ENCODE results near the gene SLFNL1.

SLFNL1 gene

GRCh38 chr1:40986956-40987355 lies 34.6 kb downstream of the SLFNL1 start:
- DNase-seq: no peak

GRCh38 chr1:40986328-40986783 lies 35.2 kb downstream of the SLFNL1 start:
- peak in 1 of 51 donors; percentile 8 for DNase-seq

- DNase-seq: no peak
Measured at GRCh38 chr1:40985875-40986274, 35.6 kb downstream of the SLFNL1 start.

- DNase-seq: no peak
Measured at GRCh38 chr1:40985161-40985560, 36.4 kb downstream of the SLFNL1 start.

GRCh38 chr1:40984531-40984930 lies 37.0 kb downstream of the SLFNL1 start:
- no peak for DNase-seq

- peak in 1 of 51 donors; percentile 15 for DNase-seq
Measured at GRCh38 chr1:40984066-40984465, 37.5 kb downstream of the SLFNL1 start.

GRCh38 chr1:40983286-40983685 lies 38.2 kb downstream of the SLFNL1 start:
- DNase-seq: no peak

GRCh38 chr1:40982721-40983120 lies 38.8 kb downstream of the SLFNL1 start:
- no peak for DNase-seq

GRCh38 chr1:40981691-40982448 lies 39.7 kb downstream of the SLFNL1 start:
- no peak for DNase-seq

- DNase-seq: peak in 12 of 51 donors; percentile 8 to 60 (median 30)
Measured at GRCh38 chr1:40980453-40981121, 40.9 kb downstream of the SLFNL1 start.

GRCh38 chr1:40980068-40980452 lies 41.5 kb downstream of the SLFNL1 start:
- peak in 5 of 51 donors; percentile 29 to 44 (median 35) for DNase-seq

- DNase-seq: peak; percentile 82 to 100 (median 95)
Measured at GRCh38 chr1:40979241-40980067, 42.1 kb downstream of the SLFNL1 start, which contains the start of gene CTPS1. Gene CTPS1 (plus strand): TSS chr1:40979696. CDS start chr1:40983291, 3,595 bp downstream.

GRCh38 chr1:40978886-40979240 lies 42.7 kb downstream of the SLFNL1 start:
- DNase-seq: peak in 2 of 51 donors; percentile 18 to 35

GRCh38 chr1:40977716-40978115 lies 43.8 kb downstream of the SLFNL1 start:
- no peak for DNase-seq

GRCh38 chr1:40976952-40977690 lies 44.4 kb downstream of the SLFNL1 start:
- DNase-seq: no peak

GRCh38 chr1:40974945-40975344 lies 46.6 kb downstream of the SLFNL1 start:
- no peak for DNase-seq

GRCh38 chr1:40973912-40974311 lies 47.6 kb downstream of the SLFNL1 start:
- DNase-seq: no peak

- no peak for DNase-seq
Measured at GRCh38 chr1:40971966-40972365, 49.6 kb downstream of the SLFNL1 start.

- no peak for DNase-seq
Measured at GRCh38 chr1:40969445-40969844, 52.1 kb downstream of the SLFNL1 start.

- DNase-seq: no peak
Measured at GRCh38 chr1:40966417-40966816, 55.1 kb downstream of the SLFNL1 start.

Data from hypothalamus (tissue), 51 donors.